AG08395 (cell line): ENCODE measurements around the gene CCL17.

Experiments
- DNase-seq: peaks from one replicate; pipeline ENCODE4 v3.0.0; 2012; ENCODE audit warnings: mixed read lengths, low spot score

CCL17 gene

GRCh38 chr16:57377080-57377841 is 27.3 kb upstream of the CCL17 start:
- DNase-seq: no peak

DNA sequence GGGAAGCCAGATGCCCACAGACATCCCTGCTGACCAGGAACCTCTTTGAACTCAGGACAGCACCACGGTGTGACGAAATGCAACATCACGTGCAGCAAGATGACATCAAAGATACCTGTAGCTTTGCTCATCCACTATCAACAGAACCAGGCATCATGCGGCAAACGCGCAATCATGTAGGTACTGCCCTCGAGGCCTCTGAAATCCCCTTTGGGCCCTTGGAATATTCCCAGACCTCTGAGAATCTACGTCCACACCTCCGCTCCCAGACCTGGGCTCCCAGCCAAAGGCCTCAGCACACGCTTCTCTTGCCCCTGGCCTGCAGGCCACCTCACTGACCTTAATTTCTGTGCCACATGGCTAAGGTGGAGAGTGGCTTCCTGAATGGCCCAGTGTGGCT is 25.0 kb upstream of the CCL17 start:
- DNase-seq: no peak

GRCh38 chr16:57380671-57381462 is 23.7 kb upstream of the CCL17 start:
- DNase-seq: no peak

GRCh38 chr16:57381791-57382534 is 22.6 kb upstream of the CCL17 start:
- DNase-seq: no peak

DNA sequence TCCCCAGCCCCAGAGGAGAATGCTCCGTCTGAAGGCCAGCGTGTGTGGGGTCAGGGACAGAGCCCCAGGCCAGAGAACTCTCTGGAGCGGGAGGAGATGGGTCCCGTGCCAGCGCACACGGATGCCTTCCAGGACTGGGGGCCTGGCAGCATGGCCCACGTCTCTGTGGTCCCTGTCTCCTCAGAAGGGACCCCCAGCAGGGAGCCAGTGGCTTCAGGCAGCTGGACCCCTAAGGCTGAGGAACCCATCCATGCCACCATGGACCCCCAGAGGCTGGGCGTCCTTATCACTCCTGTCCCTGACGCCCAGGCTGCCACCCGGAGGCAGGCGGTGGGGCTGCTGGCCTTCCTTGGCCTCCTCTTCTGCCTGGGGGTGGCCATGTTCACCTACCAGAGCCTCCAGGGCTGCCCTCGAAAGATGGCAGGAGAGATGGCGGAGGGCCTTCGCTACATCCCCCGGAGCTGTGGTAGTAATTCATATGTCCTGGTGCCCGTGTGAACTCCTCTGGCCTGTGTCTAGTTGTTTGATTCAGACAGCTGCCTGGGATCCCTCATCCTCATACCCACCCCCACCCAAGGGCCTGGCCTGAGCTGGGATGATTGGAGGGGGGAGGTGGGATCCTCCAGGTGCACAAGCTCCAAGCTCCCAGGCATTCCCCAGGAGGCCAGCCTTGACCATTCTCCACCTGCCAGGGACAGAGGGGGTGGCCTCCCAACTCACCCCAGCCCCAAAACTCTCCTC is 21.9 kb upstream of the CCL17 start:
- DNase-seq: no peak

GRCh38 chr16:57383276-57384247 is 21.0 kb upstream of the CCL17 start:
- DNase-seq: peak; percentile 64

GRCh38 chr16:57384248-57385070 is 20.1 kb upstream of the CCL17 start:
- no peak for DNase-seq

- DNase-seq: no peak
These were observed 19.5 kb upstream of the CCL17 start for GRCh38 chr16:57385083-57385482.

GRCh38 chr16:57386381-57386951 is 18.1 kb upstream of the CCL17 start:
- DNase-seq: no peak

DNA sequence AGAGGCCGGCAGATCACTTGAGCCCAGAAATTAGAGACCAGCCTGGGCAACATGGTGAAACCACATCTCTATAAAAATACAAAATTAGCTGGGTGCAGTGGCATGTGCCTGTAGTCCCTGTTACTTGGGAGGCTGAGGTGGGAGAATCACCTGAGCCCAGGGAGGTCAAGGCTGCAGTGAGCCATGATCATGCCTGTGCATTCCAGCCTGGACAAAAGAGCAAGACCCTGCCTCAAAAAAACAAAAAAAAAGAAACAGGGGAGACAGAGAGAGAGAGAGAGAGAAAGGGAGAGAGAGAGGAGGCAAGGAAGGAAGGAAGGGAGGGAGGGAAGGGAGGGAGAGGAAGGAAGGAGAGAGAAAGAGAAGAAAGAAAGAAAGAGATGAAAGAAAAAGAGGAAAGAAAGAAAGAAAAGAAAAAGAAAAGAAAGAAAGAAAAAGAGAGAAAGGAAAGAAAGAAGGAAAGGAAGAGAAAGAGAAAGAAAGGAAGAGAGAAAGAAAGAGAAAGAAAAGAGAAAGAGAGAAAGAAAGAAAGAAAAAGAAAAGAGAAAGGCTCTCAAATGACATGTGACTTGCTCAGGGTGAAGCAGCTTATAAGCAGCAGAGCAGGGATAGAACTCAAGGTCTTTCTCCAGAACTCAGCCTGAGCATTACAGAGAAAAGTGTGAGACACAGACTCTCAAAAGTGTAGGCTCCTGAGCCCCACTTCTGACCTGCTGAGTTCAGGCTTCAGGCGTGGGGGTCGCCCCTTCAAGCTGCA is 16.8 kb upstream of the CCL17 start:
- no peak for DNase-seq

- no peak for DNase-seq
These were observed 16.0 kb upstream of the CCL17 start for GRCh38 chr16:57388359-57389086.

GRCh38 chr16:57389087-57389468 is 15.5 kb upstream of the CCL17 start:
- no peak for DNase-seq

DNA sequence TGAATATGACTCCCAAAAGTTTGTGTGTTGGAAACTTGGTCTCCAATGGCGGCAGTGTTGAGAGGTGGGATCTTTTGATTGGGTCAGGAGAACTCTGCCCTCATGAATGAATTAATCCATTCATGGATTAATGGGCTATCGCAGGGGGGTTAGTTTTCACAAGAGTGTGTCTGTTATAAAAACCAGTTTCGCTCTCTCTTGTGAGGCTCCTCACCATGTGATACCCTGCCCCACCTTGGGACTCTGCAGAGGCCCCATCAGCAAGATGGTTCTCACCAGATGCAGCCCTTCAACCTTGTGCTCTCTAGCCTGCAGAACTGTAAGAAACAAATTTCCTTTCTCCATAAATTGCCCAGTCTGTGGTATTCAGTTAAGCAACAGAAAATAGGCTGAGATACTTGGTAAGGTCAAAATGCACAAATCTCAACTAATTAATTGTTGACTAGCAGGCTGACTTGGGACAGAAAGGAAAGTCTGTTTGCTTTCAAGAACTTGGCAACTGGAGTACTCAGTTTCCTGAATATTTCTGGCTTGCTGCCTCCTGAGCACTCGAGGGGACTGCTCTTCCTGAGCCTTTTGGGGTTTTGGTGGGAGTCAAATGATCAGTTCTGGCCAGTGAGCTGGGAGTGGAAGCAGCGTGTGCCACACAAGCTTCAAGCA is 13.8 kb upstream of the CCL17 start:
- no peak for DNase-seq

DNA sequence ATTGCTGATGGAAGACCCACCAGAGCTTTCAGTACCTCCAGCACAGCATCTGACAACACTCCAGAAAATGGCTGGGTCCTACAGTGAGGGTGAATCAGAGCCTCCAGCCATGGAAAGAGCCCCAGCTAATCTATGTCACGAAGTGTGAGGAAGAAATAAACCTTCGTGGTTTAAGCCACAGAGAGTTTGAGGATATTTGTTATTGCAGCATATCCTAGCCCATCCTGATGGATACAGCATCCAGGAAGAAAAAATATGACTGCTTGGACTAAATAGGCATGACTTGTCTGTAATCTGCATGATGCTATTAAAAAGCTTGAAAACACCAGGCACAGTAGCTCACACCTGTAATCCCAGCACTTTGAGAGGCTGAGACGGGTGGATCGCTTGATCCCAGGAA is 13.3 kb upstream of the CCL17 start:
- no peak for DNase-seq

- DNase-seq: no peak
These were observed 12.9 kb upstream of the CCL17 start for GRCh38 chr16:57391708-57392107.

DNA sequence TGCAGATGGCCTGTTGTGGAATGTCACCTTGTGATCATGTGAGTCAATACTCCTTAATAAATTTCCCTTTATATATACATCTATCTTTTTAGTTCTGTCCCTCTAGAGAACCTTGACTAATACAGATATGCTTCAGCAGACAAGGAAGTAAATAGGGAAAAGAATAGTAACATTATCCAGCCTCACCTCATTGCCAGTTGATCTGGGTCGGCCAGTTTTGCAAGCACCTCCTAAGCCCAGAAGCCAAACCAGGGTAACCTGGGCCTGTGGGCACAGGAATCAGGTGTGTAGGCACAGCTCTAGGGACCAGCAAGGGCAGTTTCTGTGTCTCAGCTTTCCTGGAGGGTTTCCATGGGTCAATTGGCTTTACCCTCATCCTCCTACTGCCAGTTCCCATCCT is 11.9 kb upstream of the CCL17 start:
- DNase-seq: no peak

DNA sequence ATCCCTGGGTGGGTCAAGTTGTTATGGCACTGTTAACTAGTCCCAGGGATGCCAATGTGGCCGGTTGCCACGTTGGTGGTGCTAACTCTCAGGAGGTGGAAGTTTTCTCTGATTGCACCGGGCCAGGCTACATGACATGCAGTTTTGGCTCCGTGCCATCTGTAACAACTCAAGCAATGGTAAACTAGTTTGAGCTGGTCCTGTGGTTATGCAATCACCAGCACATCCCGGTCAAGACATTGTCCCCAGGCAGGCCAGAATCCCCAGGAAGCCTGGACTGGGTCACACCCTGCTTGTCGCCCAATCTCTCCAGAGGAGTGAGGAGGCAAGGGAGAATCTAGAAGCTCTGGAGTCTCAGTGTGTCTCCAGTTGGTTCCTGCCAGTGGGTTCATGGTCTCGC is 10.1 kb upstream of the CCL17 start:
- DNase-seq: no peak

DNA sequence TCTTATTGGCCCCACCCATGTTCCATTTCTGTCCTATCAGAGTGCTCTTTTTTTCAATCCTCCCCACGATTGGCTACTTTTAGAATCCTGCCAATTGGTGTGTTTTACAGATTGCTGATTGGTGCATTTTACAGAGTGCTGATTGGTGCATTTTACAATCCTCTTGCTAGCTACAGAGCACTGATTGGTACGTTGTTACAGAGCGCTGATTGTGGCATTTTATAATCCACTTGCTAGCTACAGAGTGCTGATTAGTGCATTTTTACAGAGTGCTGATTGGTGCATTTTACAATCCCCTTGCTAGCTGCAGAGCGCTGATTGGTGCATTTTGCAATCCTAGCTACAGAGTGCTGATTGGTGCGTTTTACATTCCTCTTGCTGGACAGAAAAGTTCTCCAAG is 9.5 kb upstream of the CCL17 start:
- no peak for DNase-seq
